ENCODE measurements around the gene INPP5A. TPM values are rescaled to one million over a fixed set of nuclear protein-coding genes. Genes with fewer than 3 reads are reported as not detected.

The INPP5A gene
- total RNA-seq, 1 donor from 2014 or later = 14.2 TPM

- H3K27me3 Mint-ChIP-seq (ENCODE audit: insufficient read depth, low read depth) = peaks cover 14% of the 10 kb centered on the region
- no peak overlapping the region for H2AFZ ChIP-seq (replicated peaks)
- H3K27ac Mint-ChIP-seq = no peak overlapping the region
- no peak for DNase-seq (ENCODE audit: low spot score)
- no peaks in the 10 kb centered on the region for H3K79me2 ChIP-seq (ENCODE audit: low read depth)
- H3K27me3 ChIP-seq = no peaks in the 10 kb centered on the region
- H3K4me3 Mint-ChIP-seq = no peak overlapping the region
- H3K36me3 ChIP-seq = no peaks in the 10 kb centered on the region
- H3K4me3 ChIP-seq = no peak overlapping the region
- H3K9ac ChIP-seq = no peak overlapping the region
- no peak overlapping the region for H3K4me2 ChIP-seq
- H3F3A ChIP-seq (ENCODE audit: low read depth) = no peaks in the 10 kb centered on the region
- no peak for TF ChIP-seq EZH2phosphoT487 (IDR thresholded peaks at IDR 0.05)
- TF ChIP-seq, protein P1, sequence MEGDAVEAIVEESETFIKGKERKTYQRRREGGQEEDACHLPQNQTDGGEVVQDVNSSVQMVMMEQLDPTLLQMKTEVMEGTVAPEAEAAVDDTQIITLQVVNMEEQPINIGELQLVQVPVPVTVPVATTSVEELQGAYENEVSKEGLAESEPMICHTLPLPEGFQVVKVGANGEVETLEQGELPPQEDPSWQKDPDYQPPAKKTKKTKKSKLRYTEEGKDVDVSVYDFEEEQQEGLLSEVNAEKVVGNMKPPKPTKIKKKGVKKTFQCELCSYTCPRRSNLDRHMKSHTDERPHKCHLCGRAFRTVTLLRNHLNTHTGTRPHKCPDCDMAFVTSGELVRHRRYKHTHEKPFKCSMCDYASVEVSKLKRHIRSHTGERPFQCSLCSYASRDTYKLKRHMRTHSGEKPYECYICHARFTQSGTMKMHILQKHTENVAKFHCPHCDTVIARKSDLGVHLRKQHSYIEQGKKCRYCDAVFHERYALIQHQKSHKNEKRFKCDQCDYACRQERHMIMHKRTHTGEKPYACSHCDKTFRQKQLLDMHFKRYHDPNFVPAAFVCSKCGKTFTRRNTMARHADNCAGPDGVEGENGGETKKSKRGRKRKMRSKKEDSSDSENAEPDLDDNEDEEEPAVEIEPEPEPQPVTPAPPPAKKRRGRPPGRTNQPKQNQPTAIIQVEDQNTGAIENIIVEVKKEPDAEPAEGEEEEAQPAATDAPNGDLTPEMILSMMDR (IDR thresholded peaks at IDR 0.05) = no peak
- H3K9me3 Mint-ChIP-seq = peaks cover 17% of the 10 kb centered on the region
- H3K9me3 ChIP-seq (ENCODE audit: low read depth) = no peaks in the 10 kb centered on the region
- no peaks in the 10 kb centered on the region for H3K4me1 ChIP-seq
- H3K36me3 Mint-ChIP-seq = no peaks in the 10 kb centered on the region
- no peaks in the 10 kb centered on the region for H4K20me1 ChIP-seq (ENCODE audit: low read depth)
- no peak overlapping the region for H3K27ac ChIP-seq
- peaks cover 14% of the 10 kb centered on the region for H3K4me1 Mint-ChIP-seq
These were observed 277.7 kb downstream of the INPP5A start for GRCh38 chr10:132815168-132815857.

- no peaks in the 10 kb centered on the region for H3K36me3 Mint-ChIP-seq
- H3K4me3 Mint-ChIP-seq = no peak overlapping the region
- DNase-seq (ENCODE audit: low spot score) = no peak
- peaks cover 17% of the 10 kb centered on the region for H3K9me3 Mint-ChIP-seq
- H4K20me1 ChIP-seq (ENCODE audit: low read depth) = no peaks in the 10 kb centered on the region
- TF ChIP-seq EZH2phosphoT487 (IDR thresholded peaks at IDR 0.05) (no peak), EZH2 (IDR thresholded peaks at IDR 0.05) (no peak)
- TF ChIP-seq, protein P1 (IDR thresholded peaks at IDR 0.05) = no peak
- no peak overlapping the region for H3K27ac Mint-ChIP-seq
- H3K4me1 Mint-ChIP-seq = peaks cover 14% of the 10 kb centered on the region
- no peaks in the 10 kb centered on the region for H3K9me3 ChIP-seq (ENCODE audit: low read depth)
- H3K79me2 ChIP-seq (ENCODE audit: low read depth) = no peaks in the 10 kb centered on the region
- no peak overlapping the region for H3K27ac ChIP-seq
- H3K27me3 ChIP-seq = no peaks in the 10 kb centered on the region
- H3K36me3 ChIP-seq = no peaks in the 10 kb centered on the region
- no peak overlapping the region for H2AFZ ChIP-seq (replicated peaks)
- H3K9ac ChIP-seq = no peak overlapping the region
- no peak overlapping the region for H3K4me3 ChIP-seq
- H3K27me3 Mint-ChIP-seq (ENCODE audit: insufficient read depth, low read depth) = peaks cover 14% of the 10 kb centered on the region
- no peak overlapping the region for H3K4me2 ChIP-seq
- H3F3A ChIP-seq (ENCODE audit: low read depth) = no peaks in the 10 kb centered on the region
- H3K4me1 ChIP-seq = no peaks in the 10 kb centered on the region
These were observed 279.1 kb downstream of the INPP5A start for GRCh38 chr10:132816718-132817117.

- TF ChIP-seq EZH2phosphoT487 (IDR thresholded peaks at IDR 0.05) = no peak
- TF ChIP-seq, protein P1 (IDR thresholded peaks at IDR 0.05) = no peak
- no peak for TF ChIP-seq EZH2 (IDR thresholded peaks at IDR 0.05)
- Mint-ChIP-seq H3K4me3 (no peak overlapping the region), H3K27me3 (ENCODE audit: insufficient read depth, low read depth) (peaks cover 14% of the 10 kb centered on the region), H3K4me1 (peaks cover 14% of the 10 kb centered on the region), H3K9me3 (peaks cover 17% of the 10 kb centered on the region), H3K36me3 (no peaks in the 10 kb centered on the region), H3K27ac (no peak overlapping the region)
- H3K4me1 ChIP-seq = no peaks in the 10 kb centered on the region
- H3K9me3 ChIP-seq (ENCODE audit: low read depth) = no peaks in the 10 kb centered on the region
- no peak for DNase-seq (ENCODE audit: low spot score)
- H3K4me3 ChIP-seq = no peak overlapping the region
- H3K79me2 ChIP-seq (ENCODE audit: low read depth) = no peaks in the 10 kb centered on the region
- H4K20me1 ChIP-seq (ENCODE audit: low read depth) = no peaks in the 10 kb centered on the region
- no peaks in the 10 kb centered on the region for H3K36me3 ChIP-seq
- H3K9ac ChIP-seq = no peak overlapping the region
- H3K27ac ChIP-seq = no peak overlapping the region
- H3K4me2 ChIP-seq = no peak overlapping the region
- no peaks in the 10 kb centered on the region for H3F3A ChIP-seq (ENCODE audit: low read depth)
- H3K27me3 ChIP-seq = no peaks in the 10 kb centered on the region
- no peak overlapping the region for H2AFZ ChIP-seq (replicated peaks)
These were observed 280.2 kb downstream of the INPP5A start for GRCh38 chr10:132817701-132818211.
